Measurements from ENCODE around the gene TMEM269. TPM values are rescaled to one million over a fixed set of nuclear protein-coding genes. Genes with fewer than 3 reads are reported as not detected.
A peak's percentile ranks its signal among the peaks of the same experiment; 100 is the strongest.

Gene TMEM269
- total and polyA plus RNA-seq, 2 donors (not counting 1 experiment from before 2014, with no cell fraction given), result 0.21 to 0.47 TPM

- no peak overlapping the region for H3K4me3 ChIP-seq (ENCODE audit: control extremely low read depth in 1 of 5, extremely low read depth in 1 of 5, insufficient read depth in 1 of 5, low read depth in 2 of 5, low read length in 4 of 5)
- ChIA-PET CTCF (interaction anchor here (0.8 to 4.6 kb wide), 14 partner anchors 9 to 307 kb away, joined by 3 to 93 read pairs (median 4); partner anchors contain the start of genes C1orf50 and ZNF691), POLR2A (interaction anchor here (1.0 kb wide), 1 partner anchor 11 kb away, joined by 5 read pairs; the partner anchor contains the start of genes C1orf50 and P3H1)
- peaks cover 20 to 57% of the 10 kb centered on the region in 2 experiments for H3K36me3 ChIP-seq (replicated peaks in 1 of 2; ENCODE audit: control extremely low read depth in 1 of 2, control insufficient read depth in 1 of 2, extremely low read depth in 1 of 2, insufficient read depth in 2 of 2, low read length in 1 of 2)
- no peak overlapping the region for H2AFZ ChIP-seq (ENCODE audit: insufficient read depth, low read depth, low read length, poor library complexity, severe bottlenecking)
- no peak overlapping the region for H3K4me2 ChIP-seq (replicated peaks; ENCODE audit: low read depth, low read length, poor library complexity, severe bottlenecking)
- peaks cover 13% of the 10 kb centered on the region for H4K20me1 ChIP-seq (ENCODE audit: control insufficient read depth, insufficient read depth, low read length, poor library complexity, severe bottlenecking)
- TF ChIP-seq CTCF (IDR thresholded peaks at IDR 0.05), result peak; percentile 70
- no peak for TF ChIP-seq EZH2 (IDR thresholded peaks at IDR 0.05; ENCODE audit: borderline replicate concordance, insufficient read depth, low read depth, low read length, poor library complexity, severe bottlenecking)
- no peaks in the 10 kb centered on the region for H3K79me2 ChIP-seq (ENCODE audit: control insufficient read depth, insufficient read depth, low read length)
- no peaks in the 10 kb centered on the region for H3K27me3 ChIP-seq (replicated peaks in 1 of 4; ENCODE audit: control extremely low read depth in 1 of 4, control insufficient read depth in 3 of 4, insufficient read depth in 4 of 4, low read length in 3 of 4)
- intact Hi-C loops (cut with micrococcal nuclease), result loop anchor here (1.0 to 2.0 kb wide), 2 partner anchors 135 to 295 kb away; no protein-coding TSS in a partner anchor
- Mint-ChIP-seq H3K4me3 (no peak overlapping the region), H3K27ac (no peak overlapping the region), H3K9me3 (ENCODE audit: insufficient read depth) (no peaks in the 10 kb centered on the region), H3K27me3 (no peaks in the 10 kb centered on the region), H3K4me1 (peaks cover 5% of the 10 kb centered on the region)
- no peak overlapping the region for H3K9ac ChIP-seq (ENCODE audit: low read length)
- ATAC-seq (ENCODE audit: low read depth) (peak; percentile 60), DNase-seq (peak; percentile 45)
- H3K9me3 ChIP-seq (ENCODE audit: control extremely low read depth in 1 of 3, control insufficient read depth in 2 of 3, insufficient read depth in 1 of 3, low read length in 2 of 3), result no peaks in the 10 kb centered on the region
- no peak overlapping the region for H3K27ac ChIP-seq (ENCODE audit: low read length in 2 of 2)
- H3K4me1 ChIP-seq (ENCODE audit: control insufficient read depth in 2 of 2, insufficient read depth in 2 of 2, low read length in 2 of 2), result no peaks in the 10 kb centered on the region
Measured at GRCh38 chr1:42777852-42778251, 6.9 kb upstream of the TMEM269 start.

GRCh38 chr1:42779725-42780124 lies 5.1 kb upstream of the TMEM269 start:
- H3K4me3 ChIP-seq (ENCODE audit: control extremely low read depth in 1 of 5, extremely low read depth in 1 of 5, insufficient read depth in 1 of 5, low read depth in 2 of 5, low read length in 4 of 5), result no peak overlapping the region
- Mint-ChIP-seq H3K27ac (peak overlapping the region; percentile 59), H3K27me3 (no peaks in the 10 kb centered on the region), H3K4me3 (no peak overlapping the region), H3K9me3 (ENCODE audit: insufficient read depth) (no peaks in the 10 kb centered on the region), H3K4me1 (peaks cover 5% of the 10 kb centered on the region)
- ChIA-PET POLR2A (no interaction called here), CTCF (interaction anchor here (0.9 to 4.6 kb wide), 5 partner anchors 11 to 293 kb away, joined by 3 to 93 read pairs (median 6); partner anchors contain the start of gene C1orf50)
- no peak for DNase-seq
- H3K36me3 ChIP-seq (replicated peaks in 1 of 2; ENCODE audit: control extremely low read depth in 1 of 2, control insufficient read depth in 1 of 2, extremely low read depth in 1 of 2, insufficient read depth in 2 of 2, low read length in 1 of 2), result peaks cover 18 to 45% of the 10 kb centered on the region in 2 experiments
- peaks cover 1 to 2% of the 10 kb centered on the region in 2 donors for H3K4me1 ChIP-seq (ENCODE audit: control insufficient read depth in 2 of 2, insufficient read depth in 2 of 2, low read length in 2 of 2)
- TF ChIP-seq EZH2 (IDR thresholded peaks at IDR 0.05; ENCODE audit: borderline replicate concordance, insufficient read depth, low read depth, low read length, poor library complexity, severe bottlenecking), result no peak
- no peak for TF ChIP-seq CTCF (IDR thresholded peaks at IDR 0.05)
- no peak overlapping the region for H2AFZ ChIP-seq (ENCODE audit: insufficient read depth, low read depth, low read length, poor library complexity, severe bottlenecking)
- no peak for ATAC-seq (ENCODE audit: low read depth)
- peaks cover 2% of the 10 kb centered on the region for H3K79me2 ChIP-seq (ENCODE audit: control insufficient read depth, insufficient read depth, low read length)
- H3K9me3 ChIP-seq (ENCODE audit: control extremely low read depth in 1 of 3, control insufficient read depth in 2 of 3, insufficient read depth in 1 of 3, low read length in 2 of 3), result no peaks in the 10 kb centered on the region
- intact Hi-C loops (cut with micrococcal nuclease), result loop anchor here (2.0 kb wide), 1 partner anchor 133 kb away; no protein-coding TSS in a partner anchor
- H3K9ac ChIP-seq (ENCODE audit: low read length), result no peak overlapping the region
- H3K27ac ChIP-seq (ENCODE audit: low read length in 2 of 2), result no peak overlapping the region
- H4K20me1 ChIP-seq (ENCODE audit: control insufficient read depth, insufficient read depth, low read length, poor library complexity, severe bottlenecking), result peaks cover under 1% of the 10 kb centered on the region
- no peaks in the 10 kb centered on the region for H3K27me3 ChIP-seq (replicated peaks in 1 of 4; ENCODE audit: control extremely low read depth in 1 of 4, control insufficient read depth in 3 of 4, insufficient read depth in 4 of 4, low read length in 3 of 4)
- WGBS (ENCODE audit: insufficient coverage), result no CpG with 5 or more reads among the region's 2 CpGs
- H3K4me2 ChIP-seq (replicated peaks; ENCODE audit: low read depth, low read length, poor library complexity, severe bottlenecking), result no peak overlapping the region

Data from B cell (primary cell).